ENCODE results near the gene FAM174C. TPM values are rescaled to one million over a fixed set of nuclear protein-coding genes. Genes with fewer than 3 reads are reported as not detected.

Gene FAM174C
- total and polyA plus RNA-seq, 2 of the 8 experiments (the other 6 are each of a cell fraction or from before 2014, with no cell fraction given): 44.5 to 125 TPM

DNA sequence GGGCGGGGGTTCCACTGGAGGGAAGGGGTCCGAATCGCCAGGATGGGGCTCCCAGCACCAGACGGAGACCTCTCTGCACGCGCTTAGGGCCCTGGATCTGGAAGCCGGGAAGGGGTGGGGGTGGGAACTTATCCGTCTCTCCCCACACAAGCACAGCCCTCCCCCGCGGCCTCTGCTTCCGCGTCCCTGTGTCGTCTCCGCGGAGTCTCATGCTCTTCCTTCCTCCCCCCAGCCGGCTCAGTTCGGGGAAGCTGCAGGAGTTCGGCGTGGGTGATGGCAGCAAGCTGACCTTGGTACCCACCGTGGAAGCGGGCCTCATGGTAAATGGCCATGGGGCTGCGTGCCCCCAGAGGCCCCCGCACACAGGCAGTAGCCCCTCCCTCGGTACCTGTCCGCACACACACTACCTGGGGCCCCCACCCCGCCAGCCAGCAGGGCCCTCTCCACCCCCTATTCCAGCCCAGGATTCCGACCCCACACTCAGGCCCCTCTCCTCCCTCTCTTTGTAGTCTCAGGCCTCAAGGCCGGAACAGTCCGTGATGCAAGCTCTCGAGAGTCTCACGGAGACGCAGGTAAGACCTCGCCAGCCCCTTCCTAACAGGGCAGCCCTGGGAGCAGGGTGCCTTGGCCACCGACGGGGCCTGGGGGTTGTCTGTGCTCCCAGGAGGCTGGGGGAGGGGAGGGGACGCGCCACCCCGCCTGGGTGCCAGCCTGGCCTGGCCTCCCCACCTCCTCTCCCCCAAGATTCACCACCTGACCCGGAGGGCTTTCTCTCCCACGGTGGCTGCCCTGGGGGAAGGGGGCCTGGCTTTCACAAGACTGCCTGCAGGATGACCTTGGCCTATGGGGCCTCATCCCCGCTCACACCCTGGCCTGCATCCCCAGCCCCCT is 23.8 kb upstream of the FAM174C start (continued):
- TF ChIP-seq CBX5 (IDR thresholded peaks at IDR 0.05; ENCODE audit: low read depth, low read length) (no peak), KDM4A (IDR thresholded peaks at IDR 0.05; ENCODE audit: low read depth, low read length, severe bottlenecking) (peak; percentile 9), SP2 (IDR thresholded peaks at IDR 0.05; ENCODE audit: low read length) (no peak)

All from H1 (cell line).